ENCODE results near the gene CXCL1.

- TF ChIP-seq CTCF (IDR thresholded peaks at IDR 0.05) (no peak), POLR2A (IDR thresholded peaks at IDR 0.05) (no peak)
These were observed 725 bp upstream of the CXCL1 start for GRCh38 chr4:73868206-73869129.

All from adrenal gland (tissue), 5 donors.